ENCODE measurements around the gene SCNN1G. TPM values are rescaled to one million over a fixed set of nuclear protein-coding genes. Genes with fewer than 3 reads are reported as not detected.

SCNN1G gene
- total and polyA plus RNA-seq, 12 donors: 0.03 to 0.30 (median 0.09) TPM; not detected in 8

- H3K27ac ChIP-seq: peak overlapping the region in 3 of 10 donors; percentile 2 to 41 (median 7)
- intact Hi-C loops (cut with DNase I): no loop called here
- WGBS, 2 donors: 34 to 40% methylated on average over 9 of the region's 9 CpGs
Measured at GRCh38 chr16:23194497-23195221, 12.1 kb downstream of the SCNN1G start.

GRCh38 chr16:23195366-23195978 lies 12.9 kb downstream of the SCNN1G start:
- peak overlapping the region in 4 of 10 donors; percentile 2 to 41 (median 20) for H3K27ac ChIP-seq

More at GRCh38 chr16:23194497-23195221, 12.1 kb downstream of the SCNN1G start:
- ATAC-seq (peak in 4 of 8 donors; percentile 33 to 51 (median 42)), DNase-seq (no peak)
- no peaks in the 10 kb centered on the region for H3K9me3 ChIP-seq
- no peaks in the 10 kb centered on the region for H3K36me3 ChIP-seq
- peaks cover 7 to 24% (median 15%) of the 10 kb centered on the region in 9 donors for H3K4me1 ChIP-seq
- H3K27me3 ChIP-seq: peaks cover 0 to under 1% (median 0%) of the 10 kb centered on the region in 7 donors
- no peak for TF ChIP-seq CTCF (IDR thresholded peaks at IDR 0.05)
- H3K4me3 ChIP-seq: no peak overlapping the region

GRCh38 chr16:23196539-23196938 lies 14.0 kb downstream of the SCNN1G start:
- Histone ChIP-seq H3K27me3 (peaks cover 0 to 13% (median 0%) of the 10 kb centered on the region in 7 donors), H3K36me3 (no peaks in the 10 kb centered on the region), H3K27ac (no peak overlapping the region), H3K9me3 (no peaks in the 10 kb centered on the region), H3K4me1 (peaks cover 7 to 24% (median 15%) of the 10 kb centered on the region in 9 donors), H3K4me3 (no peak overlapping the region)
- intact Hi-C loops (cut with DNase I): no loop called here
- ATAC-seq: no peak
- no peak for TF ChIP-seq CTCF (IDR thresholded peaks at IDR 0.05)
- 44 to 73% methylated on average over 5 of the region's 5 CpGs for WGBS, 2 donors
- DNase-seq: no peak

More at GRCh38 chr16:23195366-23195978, 12.9 kb downstream of the SCNN1G start:
- Histone ChIP-seq H3K36me3 (no peaks in the 10 kb centered on the region), H3K9me3 (no peaks in the 10 kb centered on the region), H3K27me3 (peaks cover 0 to 9% (median 0%) of the 10 kb centered on the region in 7 donors), H3K4me3 (no peak overlapping the region), H3K4me1 (peaks cover 7 to 24% (median 15%) of the 10 kb centered on the region in 9 donors)
- intact Hi-C loops (cut with DNase I): no loop called here
- ATAC-seq: peak in 5 of 8 donors; percentile 33 to 68 (median 56)
- WGBS, 2 donors: 58% methylated on average over 3 of the region's 3 CpGs
- DNase-seq: no peak
- TF ChIP-seq CTCF (IDR thresholded peaks at IDR 0.05): no peak

DNA sequence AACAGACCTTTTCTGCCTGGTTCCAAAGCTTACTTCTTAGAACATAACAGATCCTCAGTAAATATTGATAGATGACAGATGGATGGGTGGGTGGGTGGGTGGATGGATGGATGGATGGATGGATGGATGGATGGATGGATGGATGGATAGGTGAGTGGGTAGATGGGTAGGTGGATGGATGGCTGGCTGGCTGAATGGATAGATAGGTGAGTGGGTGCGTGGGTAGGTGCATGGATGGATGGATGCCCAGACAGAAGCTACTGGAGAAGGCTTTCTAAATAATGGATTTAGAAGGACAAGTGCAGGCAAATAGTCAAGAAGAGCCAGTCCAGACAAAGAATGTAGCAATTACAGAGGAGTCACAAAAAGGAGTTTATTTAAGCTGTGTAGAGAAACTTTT lies 19.6 kb downstream of the SCNN1G start:
- ATAC-seq: no peak
- intact Hi-C loops (cut with DNase I): no loop called here
- TF ChIP-seq CTCF (IDR thresholded peaks at IDR 0.05): no peak

More for the DNA sequence above, 19.6 kb downstream of the SCNN1G start:
- Histone ChIP-seq H3K27me3 (peaks cover 0 to 24% (median 4%) of the 10 kb centered on the region in 7 donors), H3K36me3 (no peaks in the 10 kb centered on the region), H3K9me3 (no peaks in the 10 kb centered on the region), H3K4me3 (no peak overlapping the region), H3K27ac (no peak overlapping the region), H3K4me1 (no peaks in the 10 kb centered on the region)
- WGBS, 2 donors: 91 to 93% methylated on average over 1 of the region's 1 CpG
- no peak for DNase-seq
